Activated naive CD8-positive, alpha-beta T cell treated with anti-CD3 and anti-CD28 coated beads, Interleukin-2, amount 50 U/mL, for 16 hours (primary cell): ENCODE results near the gene UBE2V1.
A peak's percentile ranks its signal among the peaks of the same experiment; 100 is the strongest.
"Not testable (repeated sequence)": the region's sequence is repeated elsewhere in the genome, so short reads cannot be mapped to it uniquely, and the experiment has no call there.

Source experiments
- DNase-seq: peaks from one replicate; pipeline ENCODE4 v3.0.0-alpha.2; 2020; ENCODE audit warnings: low read depth, low spot score

The UBE2V1 gene

DNA sequence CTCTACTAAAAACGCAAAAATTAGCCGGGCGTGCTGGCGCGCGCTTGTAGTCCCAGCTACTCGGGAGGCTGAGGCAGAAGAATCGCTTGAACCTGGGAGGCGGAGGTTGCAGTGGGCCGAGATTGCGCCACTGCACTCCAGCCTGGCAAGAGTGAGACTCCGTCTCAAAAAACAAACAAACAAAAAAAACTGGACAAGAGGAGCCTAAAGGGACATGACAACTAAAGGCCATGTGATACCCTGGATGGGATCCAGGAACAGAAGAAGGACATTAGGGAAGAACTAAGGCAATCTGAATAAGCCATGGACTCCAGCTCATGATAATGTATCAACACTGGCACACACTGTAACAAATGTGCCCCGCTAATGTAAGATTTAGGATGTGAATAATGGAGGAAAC is 24.8 kb upstream of the UBE2V1 start:
- not testable (repeated sequence) for DNase-seq

DNA sequence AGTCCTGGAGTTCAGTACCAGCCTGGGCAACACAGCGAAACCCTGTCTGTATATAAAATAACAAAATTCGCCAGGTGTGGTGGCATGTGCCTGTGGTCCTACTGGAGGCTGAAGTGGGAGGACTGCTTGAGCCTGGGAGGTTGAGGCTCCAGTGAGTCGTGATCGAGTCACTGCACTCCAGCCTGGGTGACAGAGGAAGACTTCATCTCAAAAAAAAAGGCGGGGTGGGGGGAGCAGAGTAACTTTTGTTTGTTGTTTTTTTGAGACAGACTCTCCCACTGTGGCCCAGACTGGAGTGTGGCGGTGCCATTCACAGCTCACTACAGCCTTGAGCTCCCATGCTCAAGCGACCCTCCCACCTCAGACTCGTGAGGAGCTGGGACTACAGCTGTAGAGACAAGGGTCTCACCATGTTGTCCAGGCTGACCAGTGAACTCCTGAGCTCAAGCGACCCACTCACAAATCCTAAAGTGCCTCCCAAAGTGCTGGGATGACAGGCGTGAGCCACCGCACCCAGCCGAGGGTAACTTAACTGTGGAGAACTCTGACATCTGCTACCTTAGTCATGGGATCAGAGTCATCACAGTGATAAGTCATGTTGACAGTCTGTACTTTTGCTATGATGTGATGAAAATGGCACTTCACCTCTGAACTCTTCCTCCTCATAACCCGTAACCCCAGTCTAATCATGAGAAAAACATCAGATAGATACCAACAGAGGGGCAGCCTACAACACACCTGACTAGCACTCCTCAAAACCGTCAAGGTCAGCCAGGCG is 24.1 kb upstream of the UBE2V1 start:
- DNase-seq: no peak

- DNase-seq: not testable (repeated sequence)
Observed at GRCh38 chr20:50135157-50135556, 22.2 kb upstream of the UBE2V1 start.

DNA sequence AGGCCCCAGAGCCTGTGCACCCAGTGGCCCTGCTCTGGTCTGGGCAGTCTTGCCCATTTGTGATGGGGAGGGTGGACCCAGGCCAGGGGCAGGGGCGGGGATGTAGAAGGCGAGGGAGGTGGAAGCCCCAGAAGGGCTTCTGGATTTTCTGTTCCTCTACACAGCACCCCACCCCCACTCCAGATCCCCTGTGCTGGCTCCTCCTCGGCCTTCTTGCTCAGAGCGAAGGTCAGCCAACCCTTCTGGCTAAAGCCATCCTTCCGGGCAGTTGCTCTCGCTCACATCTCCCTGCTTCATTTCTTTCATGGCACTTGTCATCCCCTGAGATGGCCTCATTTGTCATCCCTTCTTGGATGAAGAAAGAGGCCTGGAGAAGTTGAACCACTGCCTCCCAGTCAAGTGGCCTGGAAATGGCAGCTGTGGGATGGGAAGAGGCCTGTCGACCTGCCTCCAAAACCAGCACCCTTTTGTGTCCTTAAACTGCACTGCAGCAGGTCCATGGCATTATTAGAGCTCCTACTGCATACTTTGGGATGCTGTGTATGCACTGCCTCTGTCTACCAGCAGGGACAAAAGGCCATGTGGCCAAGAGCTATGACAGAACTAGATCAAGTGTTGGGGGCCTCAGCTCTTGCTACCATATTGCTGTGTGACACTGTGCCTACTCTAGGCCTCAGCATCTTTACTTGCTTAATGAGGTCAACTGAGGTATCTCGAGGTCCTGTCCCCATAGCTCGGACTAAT is 20.7 kb upstream of the UBE2V1 start:
- DNase-seq: no peak

DNA sequence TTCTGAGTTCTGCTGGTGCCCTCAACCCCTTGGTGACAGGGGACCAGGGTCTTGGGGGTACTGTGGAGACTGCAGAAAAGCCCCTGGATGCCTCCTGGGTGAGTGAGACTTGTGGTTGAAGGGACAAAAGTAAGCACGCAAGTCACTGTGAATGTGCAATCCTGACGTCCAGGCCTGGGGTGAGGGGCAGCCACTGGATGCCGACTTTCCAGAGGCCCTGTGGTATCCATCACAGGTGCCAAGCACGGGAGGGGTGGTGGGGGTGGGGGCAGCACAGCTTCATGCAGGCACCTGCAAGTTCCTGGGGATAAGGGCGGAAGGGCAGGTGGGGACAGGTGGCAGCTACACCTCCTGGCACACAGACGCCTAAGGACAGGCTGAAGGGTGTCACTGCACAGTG is 20.1 kb upstream of the UBE2V1 start:
- no peak for DNase-seq

DNA sequence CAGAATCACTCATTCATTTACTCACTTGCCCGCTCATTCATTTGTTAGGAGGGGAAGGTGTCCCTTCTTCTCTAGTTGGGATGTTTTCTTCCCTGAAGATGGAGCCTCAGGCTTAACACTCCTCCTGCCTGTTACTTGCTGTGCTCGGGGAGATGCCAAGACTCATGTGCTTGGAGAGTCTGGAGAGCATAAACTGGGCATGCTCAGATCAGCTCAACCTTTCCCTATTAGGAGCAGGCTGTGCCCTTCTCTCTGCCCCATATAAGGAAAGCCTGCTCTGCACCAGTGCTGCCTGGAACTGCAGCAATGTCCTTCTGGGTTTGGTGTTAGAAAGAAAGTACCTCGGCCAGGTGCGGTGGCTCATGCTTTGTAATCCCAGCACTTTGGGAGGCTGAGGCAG is 18.0 kb upstream of the UBE2V1 start:
- no peak for DNase-seq

GRCh38 chr20:50130356-50130723 is 17.4 kb upstream of the UBE2V1 start:
- no peak for DNase-seq

DNA sequence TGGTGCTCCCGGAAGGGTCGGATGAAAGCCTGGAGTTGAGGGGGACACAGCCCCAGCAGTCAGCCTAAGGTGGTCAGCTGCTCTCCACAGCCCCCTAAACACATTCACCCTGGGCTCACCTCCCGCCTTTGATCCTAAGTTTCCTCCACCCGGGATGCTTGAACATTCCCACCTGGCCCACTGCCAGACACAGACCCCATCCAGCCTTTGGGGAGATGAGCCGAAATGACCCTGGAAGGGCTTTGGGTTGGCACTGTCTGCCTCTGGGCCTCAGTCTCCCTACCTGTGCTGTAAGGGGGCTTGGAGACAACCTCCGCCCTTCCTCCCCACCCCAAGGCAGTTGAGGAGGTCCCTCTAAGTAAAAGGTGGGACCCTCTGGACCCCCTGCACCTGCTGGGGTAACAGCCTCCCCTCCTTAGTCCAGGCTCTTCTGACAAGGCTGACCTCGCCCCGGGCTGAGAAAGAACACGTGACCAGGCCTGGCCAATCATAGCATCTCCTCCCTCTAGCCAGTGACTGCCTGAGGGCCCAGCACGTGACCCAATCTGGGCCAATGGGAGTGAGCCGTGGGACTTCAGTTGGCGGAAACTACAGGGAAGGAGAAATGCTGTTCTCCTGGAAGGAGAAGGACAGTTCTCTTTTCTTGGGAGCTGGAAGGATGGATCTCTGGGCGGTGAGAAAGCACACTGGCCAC is 16.9 kb upstream of the UBE2V1 start:
- no peak for DNase-seq

DNA sequence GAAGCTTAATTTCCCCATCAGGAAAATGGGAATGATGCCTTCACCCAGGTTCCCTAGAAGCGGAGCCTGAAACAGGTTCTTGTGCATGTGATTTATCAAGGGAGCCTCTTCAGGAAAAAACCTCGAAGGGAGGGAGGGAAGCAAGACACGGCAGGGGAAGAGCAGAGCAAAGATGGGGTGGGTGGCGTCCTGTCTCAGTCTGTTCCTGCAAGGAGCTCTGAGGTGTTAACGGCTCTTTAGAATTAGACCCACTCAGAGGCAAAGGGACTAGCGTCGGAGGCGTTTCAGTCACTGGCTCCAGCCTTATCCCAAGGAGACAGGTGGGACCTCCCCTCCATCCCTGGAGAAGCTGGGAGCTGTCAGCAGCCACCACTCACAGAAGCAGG is 15.6 kb upstream of the UBE2V1 start:
- no peak for DNase-seq

DNA sequence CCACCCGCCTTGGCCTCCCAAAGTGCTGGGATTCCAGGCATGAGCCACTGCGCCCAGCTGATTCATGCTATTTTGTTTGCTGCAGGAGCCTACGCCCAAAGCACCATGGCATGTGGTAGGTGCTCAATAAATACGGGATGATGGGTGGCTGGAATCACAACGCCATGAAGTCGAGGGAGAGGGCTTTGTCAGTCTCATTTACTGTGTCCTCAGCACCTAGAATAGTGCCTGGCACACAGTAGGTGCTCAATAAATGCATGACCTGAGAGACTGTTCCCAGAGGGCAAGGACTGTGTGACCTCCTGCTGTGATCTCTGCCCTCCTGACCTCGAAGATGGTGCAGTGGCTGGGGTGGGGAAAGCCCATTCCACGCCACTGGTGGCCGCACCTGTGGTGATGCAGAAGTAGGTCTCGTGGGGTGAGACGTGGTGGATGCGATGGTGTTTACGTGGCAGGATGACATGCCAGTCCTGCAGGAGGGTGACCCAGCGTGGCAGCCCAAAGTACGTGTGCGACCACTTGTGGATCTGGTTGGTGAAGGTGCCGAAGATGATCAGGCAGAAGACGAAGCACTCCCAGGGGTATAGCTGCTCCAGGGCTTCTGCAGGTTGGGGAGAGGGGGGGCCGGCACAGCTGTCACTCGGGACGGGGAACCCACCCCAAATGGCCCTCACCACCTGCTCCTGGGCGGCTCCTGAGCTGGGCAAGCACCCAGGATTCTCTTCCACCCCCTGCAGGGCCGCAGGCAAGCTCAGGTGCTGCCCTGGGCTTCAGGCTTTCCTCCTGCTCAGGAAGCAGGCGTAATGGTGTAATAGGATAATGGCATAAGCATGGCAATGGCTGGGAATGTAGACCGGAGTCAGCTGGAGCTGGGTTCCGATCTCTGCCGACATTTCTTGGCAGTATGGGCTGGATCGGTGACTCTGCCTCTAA is 14.9 kb upstream of the UBE2V1 start:
- DNase-seq: no peak

DNA sequence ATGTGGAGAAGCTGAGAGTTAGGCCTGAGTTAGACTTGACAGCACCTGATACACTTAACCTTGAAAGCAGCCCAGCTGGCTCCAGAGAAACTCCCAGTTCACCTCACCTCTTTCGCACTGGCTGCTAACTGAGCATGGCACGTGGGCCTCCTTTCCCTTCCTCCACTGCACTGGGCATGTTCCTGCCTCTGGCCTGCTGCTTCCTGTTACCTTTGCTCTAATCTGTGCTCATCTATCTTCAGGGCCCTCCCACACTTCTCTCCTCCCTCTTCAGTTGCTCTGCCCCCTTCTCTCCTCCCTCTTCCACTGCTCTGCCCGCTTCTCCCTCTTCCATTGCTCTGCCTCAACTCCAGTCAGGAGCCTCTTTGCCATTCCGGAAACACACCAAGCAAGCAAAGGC is 13.7 kb upstream of the UBE2V1 start:
- DNase-seq: no peak

- no peak for DNase-seq
Observed at GRCh38 chr20:50125279-50125678, 12.3 kb upstream of the UBE2V1 start.

DNA sequence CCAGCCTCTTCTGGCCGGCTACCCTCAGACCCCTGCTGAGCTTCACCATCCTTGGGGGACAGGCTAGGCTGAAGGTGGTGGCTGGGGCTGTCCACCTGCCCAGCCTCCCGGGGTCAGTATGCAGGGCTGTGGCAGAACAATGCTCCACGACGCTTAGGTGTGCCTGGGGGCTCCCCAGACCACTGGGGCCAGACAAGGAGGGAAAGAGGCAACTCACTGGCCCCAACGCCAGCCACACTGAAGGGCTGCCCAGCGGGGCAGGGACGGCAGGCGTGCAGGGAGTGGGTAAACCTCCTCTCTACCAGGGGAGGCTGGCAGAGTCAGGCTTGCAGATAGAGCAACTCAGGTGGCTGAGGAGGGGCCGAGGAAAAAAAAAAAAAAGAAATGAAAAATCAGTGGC is 11.5 kb upstream of the UBE2V1 start:
- no peak for DNase-seq

DNA sequence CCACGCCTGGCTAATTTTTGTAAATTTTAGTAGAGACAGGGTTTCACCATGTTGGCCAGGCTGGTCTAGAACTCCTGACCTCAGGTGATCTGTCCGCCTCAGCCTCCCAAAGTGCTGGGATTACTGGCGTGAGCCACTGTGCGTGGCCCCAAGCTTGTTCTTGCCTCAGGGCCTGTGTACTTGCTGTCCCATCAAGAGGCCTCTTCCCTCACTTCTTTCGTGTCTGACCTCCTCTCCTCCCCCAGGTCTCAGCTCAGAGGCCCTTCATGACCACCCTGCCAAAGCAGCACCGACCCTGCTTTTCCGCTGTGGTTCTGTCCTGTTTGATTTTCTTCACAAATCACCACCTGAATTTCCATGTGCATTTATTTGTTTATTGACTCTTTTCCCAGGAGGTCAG is 10.5 kb upstream of the UBE2V1 start:
- DNase-seq: no peak

DNA sequence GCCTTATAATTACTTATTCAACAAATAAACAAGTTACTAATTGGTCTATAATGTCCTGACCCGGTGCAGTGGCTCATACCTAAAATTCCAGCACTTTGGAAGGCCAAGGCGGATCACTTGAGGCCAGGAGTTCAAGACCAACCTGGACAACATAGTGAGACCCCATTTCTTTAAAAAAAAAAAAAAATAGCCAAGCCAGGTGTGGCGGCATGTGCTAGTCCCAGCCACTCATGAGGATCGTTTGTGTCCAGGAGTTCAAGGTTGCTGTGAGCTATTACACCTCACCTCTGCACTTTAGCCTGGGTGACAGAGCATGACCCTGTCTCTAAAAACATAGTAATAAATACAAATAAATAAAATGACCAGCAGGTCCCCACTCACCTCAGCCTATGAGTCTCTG is 9.8 kb upstream of the UBE2V1 start:
- no peak for DNase-seq

- no peak for DNase-seq
Observed at GRCh38 chr20:50121858-50122271, 8.9 kb upstream of the UBE2V1 start.

DNA sequence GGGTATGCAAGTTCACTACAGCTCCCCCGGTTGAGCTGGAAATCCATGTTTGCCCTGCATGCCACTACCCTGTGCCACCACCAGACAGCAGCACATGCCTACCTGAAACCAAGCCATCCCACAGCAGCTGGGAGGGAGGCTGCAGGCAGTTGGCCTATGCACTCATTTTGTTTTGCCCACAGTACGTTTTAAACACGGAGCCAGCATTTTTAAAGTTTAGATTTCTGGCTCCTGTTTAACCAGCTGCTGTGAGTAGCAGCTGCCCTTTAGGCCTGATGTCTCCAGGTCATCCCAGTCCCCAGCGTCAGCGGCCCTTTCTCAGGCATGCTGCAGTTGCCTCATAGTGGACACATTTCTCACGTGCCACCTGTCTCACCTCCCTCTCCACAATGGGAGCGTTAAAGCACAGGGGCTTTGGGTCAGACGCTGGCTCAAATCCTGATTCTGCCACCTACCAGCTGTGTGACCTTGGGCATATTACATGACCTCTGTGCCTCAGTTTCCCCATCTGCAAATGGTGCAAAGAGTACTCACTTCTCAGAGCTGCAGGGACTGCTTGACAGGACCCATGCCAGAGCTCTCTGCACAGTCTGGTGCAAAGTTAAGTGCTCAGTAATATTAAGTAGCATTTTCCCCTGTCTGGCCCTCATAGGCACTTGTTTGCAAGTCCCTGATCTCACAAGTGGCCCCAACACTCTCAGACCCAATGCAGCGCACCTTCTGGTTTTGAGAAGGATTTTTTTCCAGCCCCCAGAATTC is 8.2 kb upstream of the UBE2V1 start:
- peak; percentile 14 for DNase-seq

DNA sequence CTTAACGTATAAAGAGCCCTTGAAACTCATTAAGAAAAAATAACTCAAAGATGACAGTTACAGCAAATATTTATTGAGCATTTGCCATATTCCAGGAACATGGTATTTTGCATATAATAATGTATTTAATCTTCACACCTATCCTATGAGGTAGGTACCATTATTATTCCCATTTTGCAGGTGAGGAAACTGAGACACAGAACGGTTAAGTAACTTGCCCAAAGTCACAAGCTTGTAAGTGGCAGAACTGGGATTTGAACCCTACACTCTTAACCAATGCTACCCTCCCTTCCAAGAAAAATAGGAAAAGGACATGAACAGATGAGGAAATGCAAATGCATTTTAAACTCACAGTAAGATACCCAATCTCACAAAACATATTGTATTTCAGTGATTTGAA is 5.3 kb upstream of the UBE2V1 start:
- DNase-seq: no peak

DNA sequence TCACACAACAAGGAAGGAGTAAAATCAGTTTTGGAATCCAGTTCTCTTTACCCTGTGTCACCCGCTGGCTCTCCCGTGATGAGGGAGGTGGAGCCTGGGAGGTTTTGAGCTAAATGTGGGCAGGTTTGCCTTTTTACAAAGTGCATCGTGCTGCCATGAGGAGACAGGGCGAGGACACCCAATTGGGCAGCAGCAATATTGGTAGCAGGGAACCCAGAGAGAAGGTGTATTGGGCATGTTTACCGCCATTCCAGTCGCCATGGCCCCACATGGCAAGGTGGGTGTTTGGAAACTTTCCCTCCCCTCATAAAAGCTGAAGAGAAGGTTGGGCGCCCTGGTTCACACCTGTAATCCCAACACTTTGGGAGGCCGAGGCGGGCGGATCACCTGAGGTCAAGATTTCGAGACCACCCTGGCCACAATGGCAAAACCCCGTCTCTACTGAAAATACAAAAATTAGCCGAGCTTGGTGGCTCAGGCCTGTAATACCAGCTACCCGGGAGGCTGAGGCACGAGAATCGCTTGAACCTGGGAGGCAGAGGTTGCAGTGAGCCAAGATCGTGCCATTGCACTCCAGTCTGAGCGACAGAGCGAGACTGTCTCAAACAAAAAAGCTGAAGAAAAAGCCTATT is 3.5 kb upstream of the UBE2V1 start:
- no peak for DNase-seq

- peak; percentile 81 for DNase-seq
Observed at GRCh38 chr20:50115591-50116367, 2.8 kb upstream of the UBE2V1 start.
